ENCODE measurements around the gene MXRA7.

GRCh38 chr17:76676629-76677028 lies 34.1 kb downstream of the MXRA7 start:
- TF ChIP-seq CTCF (IDR thresholded peaks at IDR 0.05) = no peak
- TF ChIP-seq ELF1 (IDR thresholded peaks at IDR 0.05) = no peak
- TF ChIP-seq GATA2 (CRISPR knock-in tag; IDR thresholded peaks at IDR 0.05) = no peak

Measured in SK-N-SH (cell line).